Neural progenitor cell (in vitro differentiated cells): ENCODE data around the gene NDRG2. TPM values are rescaled to one million over a fixed set of nuclear protein-coding genes. Genes with fewer than 3 reads are reported as not detected.

ENCODE experiments used
- DNase-seq: peaks from one replicate; pipeline ENCODE4 v3.0.0-alpha.2; 2016; ENCODE audit warnings: low spot score
- H2AFZ ChIP-seq: fragments of 200-600 bp; sonication (generic); replicated peaks from 2 replicates; pipeline ENCODE4 v1.6.1; 2016; ENCODE audit warnings: antibody characterized with exemption
- H3F3A ChIP-seq: fragments of 200-600 bp; sonication (generic); 2 replicates; pipeline ENCODE4 v1.6.1; 2016; ENCODE audit warnings: antibody characterized with exemption, low read depth
- H3K27ac ChIP-seq: fragments of 200-600 bp; sonication (generic); 2 replicates; pipeline ENCODE4 v1.5.1; 2016; ENCODE audit warnings: mild to moderate bottlenecking
- H3K27me3 ChIP-seq: fragments of 200-600 bp; sonication (generic); 2 replicates; pipeline ENCODE4 v1.6.1; 2016; ENCODE audit warnings: mild to moderate bottlenecking, moderate library complexity
- H3K36me3 ChIP-seq: fragments of 200-600 bp; sonication (generic); 2 replicates; pipeline ENCODE4 v1.5.1; 2016
- H3K4me1 ChIP-seq: fragments of 200-600 bp; sonication (generic); 2 replicates; pipeline ENCODE4 v1.6.1; 2016; ENCODE audit warnings: mixed run types
- H3K4me2 ChIP-seq: fragments of 200-600 bp; sonication (generic); 2 replicates; pipeline ENCODE4 v1.6.1; 2016
- H3K4me3 ChIP-seq: fragments of 200-600 bp; sonication (generic); 2 replicates; pipeline ENCODE4 v1.5.1; 2016
- H3K79me2 ChIP-seq: fragments of 200-600 bp; sonication (generic); 2 replicates; pipeline ENCODE4 v1.6.1; 2016; ENCODE audit warnings: low read depth
- H3K9ac ChIP-seq: fragments of 200-600 bp; sonication (generic); 2 replicates; pipeline ENCODE4 v1.6.1; 2016
- H3K9me3 ChIP-seq: fragments of 200-600 bp; sonication (generic); 2 replicates; pipeline ENCODE4 v1.5.1; 2016; ENCODE audit warnings: low read depth
- H4K20me1 ChIP-seq: fragments of 200-600 bp; sonication (generic); 2 replicates; pipeline ENCODE4 v1.6.1; 2016; ENCODE audit warnings: low read depth
- H3K27ac Mint-ChIP-seq: 3 replicates; pipeline ENCODE4 v1.8.0; 2021; ENCODE audit warnings: mixed read lengths
- H3K27me3 Mint-ChIP-seq: 2 replicates; pipeline ENCODE4 v1.8.0; 2022; ENCODE audit warnings: low read depth, mild to moderate bottlenecking, inconsistent platforms, moderate library complexity, mixed read lengths; ENCODE audit not compliant: insufficient read depth
- H3K36me3 Mint-ChIP-seq: 3 replicates; pipeline ENCODE4 v1.8.0; 2021; ENCODE audit warnings: mixed read lengths
- H3K4me1 Mint-ChIP-seq: 3 replicates; pipeline ENCODE4 v1.8.0; 2021; ENCODE audit warnings: mixed read lengths
- H3K4me3 Mint-ChIP-seq: 3 replicates; pipeline ENCODE4 v1.8.0; 2021; ENCODE audit warnings: mild to moderate bottlenecking, moderate library complexity, mixed read lengths
- H3K9me3 Mint-ChIP-seq: 3 replicates; pipeline ENCODE4 v1.8.0; 2020; ENCODE audit warnings: mixed read lengths
- EZH2 ChIP-seq: fragments of 200-600 bp; sonication (generic); IDR thresholded peaks from 2 replicates; pipeline ENCODE4 v1.6.1; 2017; ENCODE audit warnings: antibody characterized with exemption, mild to moderate bottlenecking, moderate library complexity
- EZH2phosphoT487 ChIP-seq: fragments of 200-600 bp; sonication (generic); IDR thresholded peaks from 2 replicates; pipeline ENCODE4 v1.6.1; 2017; ENCODE audit warnings: antibody characterized with exemption
- total RNA-seq: library from RNA; depleted of rRNA; stranded (reverse); fragments of >200 nt; gene quantifications from 2 replicates; pipeline ENCODE4 v1.2.3, GENCODE V29; 2015; ENCODE audit warnings: low replicate concordance
- TF ChIP-seq, protein P1 (sequence below): fragments of 200-600 bp; sonication (generic); IDR thresholded peaks from 2 replicates; pipeline ENCODE4 v1.5.1; 2017; ENCODE audit warnings: antibody characterized with exemption, mild to moderate bottlenecking

The NDRG2 gene
- total RNA-seq, 1 donor from 2014 or later, result 1.3 TPM

- Histone ChIP-seq H3K79me2 (peaks cover 23% of the 10 kb centered on the region), H3K27me3 (peaks cover 7% of the 10 kb centered on the region), H3K9ac (peak within 1 kb of the TSS; percentile 51), H3K4me2 (peak within 1 kb of the TSS; percentile 92), H3K9me3 (no peaks in the 10 kb centered on the region), H3K4me3 (peak within 1 kb of the TSS; percentile 75), H3K36me3 (no peaks in the 10 kb centered on the region), H3K27ac (peak within 1 kb of the TSS; percentile 68), H3K4me1 (peaks cover 10% of the 10 kb centered on the region), H4K20me1 (peaks cover 13% of the 10 kb centered on the region), H3F3A (peaks cover 45% of the 10 kb centered on the region), H2AFZ (peak within 1 kb of the TSS; percentile 38)
- TF ChIP-seq, protein P1, sequence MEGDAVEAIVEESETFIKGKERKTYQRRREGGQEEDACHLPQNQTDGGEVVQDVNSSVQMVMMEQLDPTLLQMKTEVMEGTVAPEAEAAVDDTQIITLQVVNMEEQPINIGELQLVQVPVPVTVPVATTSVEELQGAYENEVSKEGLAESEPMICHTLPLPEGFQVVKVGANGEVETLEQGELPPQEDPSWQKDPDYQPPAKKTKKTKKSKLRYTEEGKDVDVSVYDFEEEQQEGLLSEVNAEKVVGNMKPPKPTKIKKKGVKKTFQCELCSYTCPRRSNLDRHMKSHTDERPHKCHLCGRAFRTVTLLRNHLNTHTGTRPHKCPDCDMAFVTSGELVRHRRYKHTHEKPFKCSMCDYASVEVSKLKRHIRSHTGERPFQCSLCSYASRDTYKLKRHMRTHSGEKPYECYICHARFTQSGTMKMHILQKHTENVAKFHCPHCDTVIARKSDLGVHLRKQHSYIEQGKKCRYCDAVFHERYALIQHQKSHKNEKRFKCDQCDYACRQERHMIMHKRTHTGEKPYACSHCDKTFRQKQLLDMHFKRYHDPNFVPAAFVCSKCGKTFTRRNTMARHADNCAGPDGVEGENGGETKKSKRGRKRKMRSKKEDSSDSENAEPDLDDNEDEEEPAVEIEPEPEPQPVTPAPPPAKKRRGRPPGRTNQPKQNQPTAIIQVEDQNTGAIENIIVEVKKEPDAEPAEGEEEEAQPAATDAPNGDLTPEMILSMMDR, result no peak
- no peak for TF ChIP-seq EZH2
- TF ChIP-seq EZH2phosphoT487, result no peak
- Mint-ChIP-seq H3K27me3 (peaks cover 9% of the 10 kb centered on the region), H3K4me1 (peaks cover 35% of the 10 kb centered on the region), H3K4me3 (peak within 1 kb of the TSS; percentile 97), H3K27ac (peak within 1 kb of the TSS; percentile 98), H3K9me3 (no peaks in the 10 kb centered on the region), H3K36me3 (peaks cover 20% of the 10 kb centered on the region)
- DNase-seq, result peak; percentile 84
Measured at GRCh38 chr14:21070083-21070609, 45.3 kb upstream of the NDRG2 start, which contains the start of gene ARHGEF40. TSS of gene ARHGEF40 (plus strand) at chr14:21070304. CDS start at chr14:21070397, 93 bp downstream.

DNA sequence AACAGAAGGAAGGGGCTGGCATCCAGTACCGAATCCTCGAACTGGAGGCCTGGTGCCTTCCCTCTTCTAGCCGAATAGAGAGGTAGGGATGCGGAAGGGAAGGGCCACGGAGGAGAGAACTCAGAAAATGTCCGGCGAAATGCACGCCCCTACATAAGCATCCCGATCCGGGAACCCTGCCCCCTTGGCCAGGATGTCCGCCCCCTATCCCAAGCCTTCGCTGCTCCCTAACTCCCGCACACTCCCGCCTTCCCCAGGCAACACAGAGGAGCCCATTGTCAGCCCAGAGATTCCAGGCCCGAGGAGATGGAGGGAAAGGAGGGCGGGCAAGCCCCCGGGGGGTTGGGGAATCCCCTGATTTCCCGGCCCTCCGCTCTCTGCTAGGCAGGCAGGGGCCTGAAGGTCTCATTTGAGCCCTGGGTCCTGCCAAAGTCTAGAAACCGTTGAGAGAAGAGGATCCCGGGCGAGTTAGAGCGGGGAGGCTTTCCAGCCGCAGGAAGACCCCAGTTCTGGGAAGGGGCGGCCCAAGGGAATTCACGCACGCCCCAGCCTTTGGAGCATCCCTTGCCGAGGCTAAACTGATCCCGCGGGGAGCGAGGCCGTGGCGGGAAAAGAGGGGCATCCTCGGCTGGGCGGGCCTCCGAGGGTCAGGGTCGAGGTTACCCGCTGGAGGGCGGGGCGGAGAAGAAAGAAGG lies 44.7 kb upstream of the NDRG2 start:
- peak overlapping the region; percentile 75 for H3K4me3 ChIP-seq
- DNase-seq, result peak; percentile 84
- H3K36me3 ChIP-seq, result no peaks in the 10 kb centered on the region
- H3F3A ChIP-seq, result peaks cover 45% of the 10 kb centered on the region
- peaks cover 7% of the 10 kb centered on the region for H3K27me3 ChIP-seq
- Mint-ChIP-seq H3K4me3 (peak overlapping the region; percentile 93), H3K9me3 (no peaks in the 10 kb centered on the region), H3K36me3 (peaks cover 15% of the 10 kb centered on the region), H3K4me1 (peaks cover 35% of the 10 kb centered on the region), H3K27me3 (peaks cover 9% of the 10 kb centered on the region), H3K27ac (peak overlapping the region; percentile 98)
- H3K4me1 ChIP-seq, result peaks cover 10% of the 10 kb centered on the region
- H3K4me2 ChIP-seq, result peak overlapping the region; percentile 92
- H3K27ac ChIP-seq, result peak overlapping the region; percentile 32
- no peaks in the 10 kb centered on the region for H3K9me3 ChIP-seq
- H2AFZ ChIP-seq, result peak overlapping the region; percentile 38
- TF ChIP-seq EZH2phosphoT487 (no peak), EZH2 (no peak)
- TF ChIP-seq, protein P1, result no peak
- H3K9ac ChIP-seq, result peak overlapping the region; percentile 51
- H3K79me2 ChIP-seq, result peaks cover 23% of the 10 kb centered on the region
- peaks cover 13% of the 10 kb centered on the region for H4K20me1 ChIP-seq

- no peak for TF ChIP-seq EZH2
- TF ChIP-seq, protein P1, result peak; percentile 65
- Mint-ChIP-seq H3K4me3 (peak overlapping the region; percentile 93), H3K27me3 (peaks cover 9% of the 10 kb centered on the region), H3K27ac (peak overlapping the region; percentile 98), H3K4me1 (peaks cover 37% of the 10 kb centered on the region), H3K36me3 (peaks cover 15% of the 10 kb centered on the region), H3K9me3 (no peaks in the 10 kb centered on the region)
- Histone ChIP-seq H3K9ac (no peak overlapping the region), H3K79me2 (peaks cover 23% of the 10 kb centered on the region), H3K9me3 (no peaks in the 10 kb centered on the region), H2AFZ (peak overlapping the region; percentile 38), H3K36me3 (no peaks in the 10 kb centered on the region), H3K4me3 (peak overlapping the region; percentile 75), H3K27ac (no peak overlapping the region), H3F3A (peaks cover 45% of the 10 kb centered on the region), H3K4me2 (peak overlapping the region; percentile 92), H3K27me3 (peaks cover 7% of the 10 kb centered on the region), H3K4me1 (peaks cover 10% of the 10 kb centered on the region), H4K20me1 (peaks cover 13% of the 10 kb centered on the region)
- DNase-seq, result peak; percentile 84
Measured at GRCh38 chr14:21068521-21069387, 43.9 kb upstream of the NDRG2 start.
